GM12872 (cell line): Measurements from ENCODE around the gene SPECC1.

Experiments
- TF ChIP-seq, protein P1 (sequence below): IDR thresholded peaks from 3 replicates; pipeline ENCODE4 v1.5.1; 2011; ENCODE audit warnings: low read depth, mild to moderate bottlenecking, low read length, moderate library complexity; ENCODE audit not compliant: insufficient read depth

SPECC1 gene

DNA sequence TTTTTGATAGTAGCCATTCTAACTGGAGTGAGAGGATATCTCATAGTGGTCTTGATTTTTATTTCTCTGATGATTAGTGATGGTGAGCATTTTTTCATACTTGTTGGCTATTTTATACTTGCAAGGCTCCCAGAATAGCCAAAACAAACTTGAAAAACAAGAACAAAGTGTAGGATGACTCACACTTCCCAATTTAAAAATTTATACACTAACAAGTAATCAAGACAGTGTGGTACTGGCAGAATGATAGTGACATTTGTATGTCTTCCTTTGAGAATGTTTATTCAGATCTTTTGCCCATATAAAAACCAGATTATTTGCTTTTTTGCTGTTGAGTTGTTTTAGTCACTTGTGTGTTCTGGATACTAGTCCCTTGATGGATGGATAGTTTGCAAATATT, 17.8 kb downstream of the SPECC1 start:
- TF ChIP-seq, protein P1, sequence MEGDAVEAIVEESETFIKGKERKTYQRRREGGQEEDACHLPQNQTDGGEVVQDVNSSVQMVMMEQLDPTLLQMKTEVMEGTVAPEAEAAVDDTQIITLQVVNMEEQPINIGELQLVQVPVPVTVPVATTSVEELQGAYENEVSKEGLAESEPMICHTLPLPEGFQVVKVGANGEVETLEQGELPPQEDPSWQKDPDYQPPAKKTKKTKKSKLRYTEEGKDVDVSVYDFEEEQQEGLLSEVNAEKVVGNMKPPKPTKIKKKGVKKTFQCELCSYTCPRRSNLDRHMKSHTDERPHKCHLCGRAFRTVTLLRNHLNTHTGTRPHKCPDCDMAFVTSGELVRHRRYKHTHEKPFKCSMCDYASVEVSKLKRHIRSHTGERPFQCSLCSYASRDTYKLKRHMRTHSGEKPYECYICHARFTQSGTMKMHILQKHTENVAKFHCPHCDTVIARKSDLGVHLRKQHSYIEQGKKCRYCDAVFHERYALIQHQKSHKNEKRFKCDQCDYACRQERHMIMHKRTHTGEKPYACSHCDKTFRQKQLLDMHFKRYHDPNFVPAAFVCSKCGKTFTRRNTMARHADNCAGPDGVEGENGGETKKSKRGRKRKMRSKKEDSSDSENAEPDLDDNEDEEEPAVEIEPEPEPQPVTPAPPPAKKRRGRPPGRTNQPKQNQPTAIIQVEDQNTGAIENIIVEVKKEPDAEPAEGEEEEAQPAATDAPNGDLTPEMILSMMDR, result no peak

DNA sequence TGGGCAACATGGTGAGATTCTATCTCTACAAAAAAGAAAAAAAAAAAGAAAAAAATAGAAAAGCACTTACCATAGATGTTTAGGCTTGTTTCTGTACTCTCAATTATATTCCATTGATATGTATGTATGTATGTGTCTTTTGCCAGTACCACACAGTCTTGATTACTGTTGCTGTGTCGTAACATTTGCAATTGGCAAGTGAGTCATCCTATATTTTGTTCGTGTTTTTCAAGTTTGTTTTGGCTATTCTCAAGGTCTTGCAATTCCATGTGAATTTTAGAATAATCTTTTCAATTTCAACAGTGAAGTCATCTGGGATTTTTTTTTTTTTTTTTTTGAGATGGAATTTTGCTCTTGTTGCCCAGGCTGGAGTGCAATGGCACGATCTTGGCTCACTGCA, 19.3 kb downstream of the SPECC1 start:
- TF ChIP-seq, protein P1, result no peak

DNA sequence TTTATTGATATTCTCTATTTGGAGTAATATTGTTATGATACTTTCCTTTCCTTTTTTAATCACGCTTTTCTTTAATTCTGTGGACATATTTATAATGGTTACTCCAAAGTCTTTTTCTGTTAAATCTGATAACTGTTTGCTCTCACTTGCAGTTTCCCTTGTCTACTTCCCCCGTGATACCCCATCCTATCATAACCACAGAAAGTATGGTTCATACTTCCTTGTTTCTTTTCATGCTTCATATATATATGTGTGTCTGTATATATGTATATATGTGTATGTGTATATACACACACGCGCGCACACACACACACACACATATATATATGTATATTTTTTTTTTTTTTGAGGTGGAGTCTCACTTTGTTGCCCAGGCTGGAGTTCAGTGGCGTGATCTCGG, 23.5 kb downstream of the SPECC1 start:
- TF ChIP-seq, protein P1, result no peak

DNA sequence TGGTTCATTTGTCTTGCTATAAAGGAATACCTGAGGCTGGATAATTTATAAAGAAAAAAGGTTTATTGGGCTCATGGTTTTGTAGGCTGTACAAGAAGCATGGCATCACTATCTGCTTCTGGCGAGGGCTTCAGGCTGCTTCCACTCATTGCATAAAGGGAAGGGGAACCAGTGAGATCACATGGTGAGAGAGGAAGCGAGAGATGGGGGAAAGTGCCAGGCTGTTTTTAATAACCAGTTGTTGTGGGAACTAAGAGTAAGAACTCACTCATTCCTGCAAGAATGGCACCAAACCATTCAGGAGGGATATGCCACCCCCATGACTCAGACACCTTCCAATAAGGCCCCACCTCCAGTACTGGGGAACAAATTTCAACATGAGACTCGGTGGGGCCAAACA, 24.3 kb downstream of the SPECC1 start:
- TF ChIP-seq, protein P1, result no peak

DNA sequence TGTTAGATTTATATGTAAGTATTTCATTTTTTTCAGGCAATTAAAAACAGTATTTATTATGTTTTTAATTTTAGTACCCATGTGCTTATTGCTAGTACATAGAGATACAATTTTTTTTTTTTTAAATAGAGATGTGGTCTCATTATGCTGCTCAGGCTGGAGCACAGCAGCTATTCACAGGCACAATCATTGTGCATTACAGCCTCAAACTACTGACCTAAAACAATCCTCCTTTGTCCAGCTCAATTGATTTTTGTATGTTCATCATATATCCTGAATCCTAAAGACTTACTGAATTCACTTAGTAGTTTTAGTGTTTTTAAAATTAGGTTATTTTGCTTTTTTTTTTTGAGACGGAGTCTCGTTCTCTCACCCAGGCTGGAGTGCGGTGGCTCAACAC, 26.3 kb downstream of the SPECC1 start:
- TF ChIP-seq, protein P1, result no peak

DNA sequence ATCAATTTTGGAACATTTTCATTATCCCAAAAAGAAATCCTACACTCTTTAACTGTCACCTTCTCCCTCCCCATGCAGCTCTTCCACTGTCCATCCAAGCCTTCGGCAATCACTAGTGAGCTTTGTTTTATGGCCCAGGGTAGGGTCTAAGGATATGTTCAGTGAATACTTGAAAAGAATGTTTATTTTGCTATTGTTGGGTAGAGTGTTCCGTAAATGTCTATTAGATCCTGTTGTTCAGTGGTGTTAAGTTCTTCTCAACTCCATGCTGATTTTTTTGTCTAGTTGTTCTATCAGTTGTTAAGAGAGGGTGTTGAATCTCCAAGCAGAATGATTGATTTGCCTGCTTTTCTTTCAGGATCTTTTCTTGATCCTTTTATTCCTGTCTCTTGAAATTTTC, 29.9 kb downstream of the SPECC1 start:
- TF ChIP-seq, protein P1, result no peak

DNA sequence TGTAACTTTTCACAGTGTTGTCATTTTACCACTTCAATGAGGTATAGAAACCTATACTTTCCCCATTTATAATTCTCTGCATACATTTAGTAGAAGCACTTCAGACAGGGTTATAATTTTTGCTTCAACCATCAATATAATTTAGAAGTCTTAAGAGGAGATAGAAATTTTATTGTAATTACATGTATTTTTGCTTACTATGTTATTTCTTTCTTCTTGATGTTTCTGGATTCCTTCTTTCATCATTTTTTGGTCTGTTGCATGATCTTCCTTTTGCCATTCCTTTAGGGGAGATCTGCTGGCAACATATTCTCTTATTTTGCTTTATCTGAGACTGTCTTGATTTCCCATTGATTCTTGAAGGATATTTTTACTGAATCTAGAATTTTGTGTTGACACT, 31.1 kb downstream of the SPECC1 start:
- TF ChIP-seq, protein P1, result no peak

DNA sequence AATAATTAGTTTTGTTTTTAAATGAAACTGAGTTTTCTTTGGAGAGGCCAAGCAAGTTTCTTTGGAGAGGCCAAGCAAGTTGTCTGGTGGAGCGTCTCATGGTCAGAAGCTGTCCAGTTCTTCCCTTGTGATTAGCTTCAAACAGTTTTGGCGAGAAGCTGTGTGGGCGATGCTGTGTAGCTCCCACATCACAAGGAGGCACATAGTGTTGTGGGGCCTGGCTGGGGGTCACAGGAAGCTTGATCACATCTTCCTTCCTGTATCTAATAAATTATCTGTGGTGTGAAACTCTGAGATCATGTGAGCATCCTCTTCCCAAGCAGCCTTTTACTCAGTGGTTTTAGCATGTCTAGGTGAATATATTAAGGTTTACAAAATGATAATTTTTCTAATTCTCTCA, 33.9 kb downstream of the SPECC1 start:
- TF ChIP-seq, protein P1, result no peak
